CD1c-positive myeloid dendritic cell (primary cell): ENCODE measurements around the gene NOS3.

Source experiments
- DNase-seq: peaks from one replicate; pipeline ENCODE4 v3.0.0-alpha.2; 2016; ENCODE audit errors: extremely low spot score

Gene NOS3

DNA sequence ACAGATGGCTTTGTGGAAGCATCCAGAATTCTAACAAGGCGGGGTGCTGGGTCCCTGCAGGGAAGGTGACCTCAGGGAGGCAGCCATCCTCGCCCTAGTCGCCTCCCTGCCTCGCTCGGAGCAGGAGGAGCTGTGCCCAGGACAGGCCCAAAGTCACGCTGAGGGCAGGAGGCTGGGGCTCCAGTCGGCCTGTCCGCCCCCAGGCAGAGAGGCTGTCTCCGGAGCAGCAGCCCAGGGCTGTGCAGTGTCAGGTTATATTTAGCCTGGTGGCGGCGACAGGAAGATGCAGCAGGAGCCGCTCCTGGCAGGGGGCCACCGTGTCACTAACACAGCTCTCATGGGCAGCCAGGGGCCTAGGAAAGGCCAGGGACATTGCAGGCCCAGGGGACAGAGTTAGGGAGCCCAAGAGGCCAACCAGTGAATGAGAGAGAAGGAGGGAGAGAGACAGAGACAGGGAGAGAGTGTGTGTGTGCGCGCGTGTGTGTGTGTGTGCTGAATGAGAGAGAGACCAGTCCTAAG lies 26.2 kb upstream of the NOS3 start:
- DNase-seq = no peak

DNA sequence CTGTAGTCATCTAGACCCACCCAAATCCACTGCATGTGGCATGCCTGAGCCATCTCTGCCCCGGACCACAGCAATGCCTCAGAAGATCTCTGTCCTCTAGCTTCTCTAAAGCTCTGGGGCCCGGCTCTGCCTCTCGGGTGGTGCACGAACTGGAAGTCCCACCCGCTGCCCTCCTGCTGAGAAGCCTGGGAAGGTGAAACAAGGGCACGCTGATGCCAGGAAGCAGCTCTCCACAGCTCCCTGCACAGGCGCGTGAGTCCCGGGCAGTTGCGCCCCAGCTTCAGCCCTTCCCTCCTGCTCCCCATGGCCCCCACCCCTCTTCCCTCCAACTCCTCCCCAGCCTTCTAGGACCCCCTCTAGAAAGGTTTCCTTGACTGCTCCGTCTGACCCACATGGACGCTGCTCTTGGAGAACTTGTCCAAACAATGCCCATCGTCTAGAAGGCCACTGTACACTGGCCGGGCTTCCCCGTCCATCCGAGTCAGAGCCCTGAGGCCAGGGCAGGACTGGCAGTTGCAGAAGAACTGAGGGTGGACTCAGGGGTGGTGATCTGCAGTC lies 25.5 kb upstream of the NOS3 start:
- no peak for DNase-seq

DNA sequence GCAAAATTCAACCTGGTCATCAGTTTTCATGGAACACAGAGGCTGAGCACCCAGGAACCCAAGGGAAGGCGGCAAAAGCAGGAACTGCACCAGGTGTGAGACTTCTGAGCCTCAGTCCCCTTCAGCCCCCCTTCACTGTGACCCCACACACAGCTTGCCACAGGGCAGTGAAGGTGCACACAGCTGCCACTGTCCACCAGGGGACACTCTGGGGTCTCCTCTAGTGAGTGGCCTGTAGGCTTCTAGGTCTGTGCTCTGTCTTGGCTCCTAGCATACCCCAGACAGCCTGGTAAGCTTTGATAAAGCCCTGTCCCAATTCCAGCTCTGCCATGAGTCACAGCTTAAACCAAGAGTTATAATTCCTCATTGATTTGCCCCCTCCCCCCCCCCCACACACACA lies 24.8 kb upstream of the NOS3 start:
- no peak for DNase-seq

DNA sequence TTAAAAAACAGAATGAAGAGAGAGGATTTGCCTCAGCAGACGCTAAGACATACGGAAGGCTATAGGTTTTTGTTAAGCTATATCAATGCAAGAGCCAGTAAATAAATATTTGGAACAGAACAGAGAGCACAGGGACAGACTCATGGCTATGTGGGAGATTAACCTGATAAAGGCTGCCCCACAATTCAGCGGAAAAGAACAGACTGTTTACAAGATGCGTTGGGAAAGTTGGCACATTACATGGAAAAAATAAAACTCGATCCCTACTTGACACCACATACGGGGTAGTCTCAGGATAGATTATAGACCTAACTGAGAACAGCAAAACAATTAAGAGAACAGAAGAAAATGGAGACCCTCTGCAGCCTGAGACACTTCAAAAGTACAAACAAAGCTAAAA lies 23.5 kb upstream of the NOS3 start:
- DNase-seq = no peak

DNA sequence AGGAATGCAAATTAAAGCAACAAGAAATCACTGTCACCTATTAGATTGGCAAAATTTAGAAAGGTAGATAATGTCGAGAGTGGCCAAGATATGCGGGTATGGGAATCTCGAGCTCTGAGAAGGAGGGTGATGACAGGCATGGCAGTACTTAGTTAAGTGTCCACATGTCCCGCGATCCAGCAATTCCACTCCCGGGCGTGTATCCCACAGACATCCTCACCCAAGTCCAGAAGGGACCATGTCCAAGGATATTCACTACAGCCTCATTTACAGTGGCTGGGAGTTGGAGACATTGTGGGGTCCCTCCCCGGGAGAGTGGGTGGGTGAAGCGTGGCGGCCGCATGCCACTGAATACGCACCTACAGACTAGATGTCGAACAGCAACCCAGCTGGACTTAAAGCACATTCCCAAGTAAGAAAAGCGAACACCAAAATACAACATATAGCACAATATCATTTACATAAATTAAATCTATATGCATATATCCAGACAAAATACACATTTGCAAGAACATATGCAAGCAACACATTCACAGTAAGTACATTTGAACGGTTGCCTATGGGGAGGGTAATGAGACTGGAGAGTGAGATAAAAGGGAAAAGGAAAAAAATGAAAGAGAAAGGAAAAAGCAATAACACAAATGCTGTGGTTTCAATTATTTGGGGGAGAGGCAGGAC lies 22.6 kb upstream of the NOS3 start:
- no peak for DNase-seq

DNA sequence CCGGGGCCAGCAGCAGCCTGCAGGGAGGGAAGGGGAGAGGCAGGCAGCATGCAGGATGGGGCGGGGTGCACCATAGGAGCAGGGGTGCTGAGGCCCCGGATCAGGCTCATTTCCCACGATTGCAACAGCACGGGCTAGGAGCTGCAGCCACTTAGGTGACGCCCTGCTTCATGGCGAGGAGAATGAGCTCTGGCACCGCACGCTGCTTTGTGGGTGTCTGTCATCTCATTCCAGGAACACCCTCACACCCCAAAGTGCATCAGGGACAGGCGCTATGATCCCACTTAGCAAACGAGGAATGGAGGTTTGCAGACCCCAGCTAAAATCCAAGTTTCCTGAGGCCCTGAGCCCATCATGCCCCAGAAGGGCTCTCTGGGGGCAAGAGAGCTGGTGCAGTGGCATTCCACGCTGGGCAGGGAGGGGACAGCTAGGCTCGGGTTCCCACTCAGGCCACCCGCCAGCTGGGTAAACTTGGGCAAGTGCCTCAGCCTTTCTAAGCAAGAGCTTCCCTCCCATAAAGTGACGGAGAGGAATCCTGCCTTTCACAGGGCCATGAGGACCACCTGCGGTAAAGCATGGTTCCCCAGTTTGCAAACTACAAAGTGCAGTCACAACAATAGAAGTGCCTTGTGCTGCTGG lies 22.0 kb upstream of the NOS3 start:
- DNase-seq = no peak

DNA sequence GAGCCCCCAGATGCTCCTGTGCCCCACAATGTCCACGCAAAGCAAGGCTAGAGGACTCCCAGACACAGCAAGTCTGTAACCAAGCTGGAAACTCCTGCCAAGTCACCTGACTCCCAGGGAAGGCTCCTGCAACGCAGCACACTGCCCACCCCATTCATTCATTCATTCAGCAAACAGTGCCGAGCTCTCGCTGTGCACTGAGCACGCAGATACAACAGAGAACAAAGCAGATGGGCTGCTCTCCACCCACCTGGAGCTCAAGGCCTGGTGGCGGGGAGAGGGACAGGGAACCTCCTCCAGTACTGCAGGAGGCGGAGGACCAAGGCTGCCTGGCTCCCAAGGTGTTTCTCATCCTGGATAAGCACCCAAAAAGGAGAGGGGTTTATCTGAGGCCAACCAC lies 21.3 kb upstream of the NOS3 start:
- DNase-seq = no peak

DNA sequence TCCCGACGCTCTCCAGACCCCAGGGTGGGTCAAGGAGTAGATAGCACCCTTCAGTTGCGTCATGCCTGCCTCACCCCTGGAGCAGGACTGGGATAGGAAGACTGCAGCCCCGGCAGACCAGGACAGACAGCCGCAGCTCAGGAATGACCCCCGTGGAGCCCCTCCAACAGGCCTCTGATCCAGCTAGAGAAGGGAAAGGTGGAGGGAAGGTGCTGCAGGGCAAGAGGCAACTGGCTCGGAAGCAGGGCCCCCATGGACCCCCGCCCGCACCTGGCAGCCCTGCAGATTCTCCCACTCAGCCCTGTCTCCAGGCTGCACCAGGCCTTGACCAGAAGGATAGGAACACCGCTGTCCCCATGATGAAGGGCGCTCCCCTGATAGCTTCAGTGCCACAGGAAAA lies 20.4 kb upstream of the NOS3 start:
- no peak for DNase-seq

DNA sequence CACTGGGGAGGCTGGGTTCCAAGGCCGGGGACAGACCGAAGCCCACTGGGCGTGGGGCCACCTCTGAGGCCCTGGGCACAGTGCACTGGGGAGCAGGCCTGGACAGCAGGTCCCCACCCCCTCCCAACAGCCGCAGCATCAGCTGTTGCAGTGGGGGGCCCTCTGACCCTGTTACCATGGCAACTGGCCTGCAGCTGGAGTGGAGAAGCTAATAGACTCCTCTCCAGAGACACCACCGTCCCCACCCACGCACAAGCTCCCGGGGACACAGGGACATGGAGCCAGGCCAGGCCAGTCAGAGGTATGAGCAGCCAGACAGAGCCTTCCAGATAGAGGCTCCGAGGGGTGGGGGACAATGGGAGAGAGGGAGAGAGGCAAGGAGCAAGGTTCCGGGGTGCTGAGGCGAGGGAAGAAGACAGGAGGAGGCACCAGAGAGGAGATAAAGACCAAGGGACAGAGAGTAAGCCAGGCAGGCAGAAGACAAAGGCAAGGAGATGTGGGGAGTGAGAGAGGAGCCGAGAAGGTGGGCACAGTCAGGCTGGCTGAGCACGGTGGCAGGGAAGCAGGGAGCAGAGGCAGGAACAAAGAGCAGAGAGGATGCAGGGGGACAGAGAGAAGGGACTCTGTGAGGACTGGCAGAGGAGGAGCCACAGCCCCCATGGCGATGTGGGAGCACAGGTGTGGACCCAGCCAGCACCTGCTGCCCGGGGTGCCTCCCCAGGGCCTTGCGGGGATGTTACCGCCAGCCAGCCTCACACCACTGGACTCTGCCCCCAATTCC lies 19.4 kb upstream of the NOS3 start:
- no peak for DNase-seq

DNA sequence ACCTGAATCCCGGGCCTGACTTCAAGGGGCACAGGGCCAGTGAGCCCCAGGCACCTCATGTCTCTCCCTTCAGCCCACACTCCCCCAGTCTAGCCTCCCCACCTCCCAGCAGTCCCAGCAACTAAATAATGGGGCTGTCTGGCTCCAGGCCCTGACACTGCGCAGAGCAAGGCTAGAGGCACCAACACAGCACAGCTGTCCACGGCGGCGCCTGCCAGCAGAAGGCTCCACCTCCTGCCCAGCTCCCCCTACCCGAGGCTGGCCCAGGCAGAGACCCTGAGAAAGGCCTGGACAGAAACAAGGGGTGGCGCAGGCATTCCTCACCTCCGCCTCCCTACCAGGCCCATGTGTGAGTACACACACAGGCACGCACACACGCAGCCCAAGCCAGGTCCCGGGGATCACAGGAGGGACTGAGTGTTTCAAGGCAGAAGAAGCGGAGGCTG lies 18.8 kb upstream of the NOS3 start:
- DNase-seq = no peak

DNA sequence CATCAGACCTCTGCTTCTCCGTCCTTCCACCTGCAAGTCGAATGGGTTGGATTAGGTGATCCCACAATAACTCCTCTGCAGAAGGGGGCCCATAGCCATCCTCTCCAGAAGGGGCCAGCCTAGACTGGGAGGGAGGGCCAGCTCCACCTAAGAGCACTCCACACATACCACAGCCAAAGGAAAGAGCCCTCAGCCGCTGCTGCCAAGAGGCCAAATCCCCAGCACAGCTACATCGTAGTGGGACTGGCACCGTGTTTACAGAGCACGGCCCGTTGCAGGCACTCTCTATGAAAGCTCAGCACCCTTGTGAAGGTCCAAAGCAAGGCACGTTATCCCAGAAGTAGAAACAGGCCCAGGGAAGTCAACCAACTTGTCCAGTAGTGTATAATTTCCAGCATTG lies 18.1 kb upstream of the NOS3 start:
- no peak for DNase-seq

DNA sequence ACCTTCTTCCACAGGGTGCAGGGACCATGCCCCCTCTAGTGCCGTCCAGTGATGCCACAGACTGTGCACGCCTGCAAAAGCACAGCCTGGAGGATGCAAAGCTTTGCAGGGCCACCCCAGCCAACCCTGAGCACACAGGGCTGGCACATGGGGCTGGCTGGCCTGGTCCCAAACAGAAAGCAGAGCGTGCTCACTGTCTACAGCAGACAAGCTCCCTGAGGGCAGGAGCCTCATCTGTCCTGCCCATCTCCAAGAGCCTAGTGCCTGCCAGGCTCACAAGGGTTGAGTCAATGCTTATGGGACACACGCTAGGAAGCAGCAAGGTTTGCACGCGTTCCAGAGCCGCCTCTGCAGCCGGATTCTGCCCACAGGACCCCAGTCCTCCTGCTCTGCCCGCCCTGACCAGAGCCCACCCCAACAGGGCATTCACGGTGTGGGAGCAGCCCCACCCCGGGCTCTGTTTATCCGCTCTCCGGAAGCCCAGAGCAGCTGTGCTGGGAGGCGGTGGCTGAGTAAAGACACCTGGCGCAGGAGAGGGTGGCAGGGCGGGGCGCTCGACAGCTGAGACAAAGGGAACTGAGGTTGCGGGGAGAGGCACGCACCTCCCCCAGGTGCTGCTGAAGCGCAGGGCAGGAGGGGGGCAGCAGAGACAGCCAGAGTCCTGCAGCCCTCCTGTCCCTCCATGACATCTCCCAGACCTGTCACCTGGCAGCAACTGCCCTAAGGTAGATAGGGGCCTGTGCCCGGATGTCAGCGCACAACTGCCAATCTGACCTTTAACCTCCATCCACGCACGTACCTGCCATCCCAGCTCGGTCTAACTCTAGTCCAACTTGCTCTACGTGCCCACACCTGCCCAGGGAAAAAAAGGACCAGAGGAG lies 17.0 kb upstream of the NOS3 start:
- DNase-seq = no peak

DNA sequence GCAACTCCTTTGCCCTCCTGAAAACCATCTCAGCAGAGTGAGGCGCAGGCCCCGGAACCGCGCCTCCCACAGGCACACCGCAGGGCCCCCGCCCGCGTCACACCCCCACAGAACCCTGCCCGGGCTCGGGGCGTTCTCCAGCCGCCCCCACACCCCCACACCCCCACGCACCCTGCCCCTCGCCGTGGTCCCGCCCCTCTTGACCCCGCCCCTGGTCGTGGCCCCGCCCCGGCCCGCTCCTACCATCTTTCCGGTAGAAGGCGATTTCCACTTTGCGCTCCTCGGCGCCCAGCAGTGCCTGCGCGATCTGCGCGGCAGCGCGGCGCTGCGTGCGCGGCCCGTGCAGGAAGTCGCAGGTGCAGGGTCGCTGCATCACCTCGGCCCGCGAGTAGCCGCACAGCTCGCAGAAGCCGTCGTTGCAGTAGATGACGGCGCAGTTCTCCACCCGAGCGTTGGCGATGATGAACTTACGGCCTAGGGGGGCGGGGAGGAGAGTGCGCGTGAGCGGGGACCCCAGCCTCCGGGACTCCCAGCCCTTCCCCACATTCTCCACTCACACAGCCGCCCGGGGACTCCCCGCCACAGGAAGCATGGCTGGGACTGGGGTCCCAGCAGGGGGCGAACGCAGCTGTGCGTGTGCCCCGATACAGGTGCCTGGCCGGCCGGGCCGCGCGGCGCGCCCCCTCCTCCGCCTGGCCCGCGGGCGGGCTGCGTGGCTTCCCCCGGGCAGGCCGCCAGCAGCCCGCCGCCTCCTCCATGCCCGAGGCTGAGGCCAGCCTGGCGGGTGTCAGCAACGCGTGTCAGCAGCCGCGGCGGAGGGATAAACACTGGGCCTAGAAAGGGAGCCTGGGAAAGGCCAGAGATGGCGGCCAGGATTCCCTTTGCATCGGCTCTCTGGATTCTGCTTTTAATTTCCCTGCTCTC lies 16.1 kb upstream of the NOS3 start:
- peak; percentile 49 for DNase-seq

DNA sequence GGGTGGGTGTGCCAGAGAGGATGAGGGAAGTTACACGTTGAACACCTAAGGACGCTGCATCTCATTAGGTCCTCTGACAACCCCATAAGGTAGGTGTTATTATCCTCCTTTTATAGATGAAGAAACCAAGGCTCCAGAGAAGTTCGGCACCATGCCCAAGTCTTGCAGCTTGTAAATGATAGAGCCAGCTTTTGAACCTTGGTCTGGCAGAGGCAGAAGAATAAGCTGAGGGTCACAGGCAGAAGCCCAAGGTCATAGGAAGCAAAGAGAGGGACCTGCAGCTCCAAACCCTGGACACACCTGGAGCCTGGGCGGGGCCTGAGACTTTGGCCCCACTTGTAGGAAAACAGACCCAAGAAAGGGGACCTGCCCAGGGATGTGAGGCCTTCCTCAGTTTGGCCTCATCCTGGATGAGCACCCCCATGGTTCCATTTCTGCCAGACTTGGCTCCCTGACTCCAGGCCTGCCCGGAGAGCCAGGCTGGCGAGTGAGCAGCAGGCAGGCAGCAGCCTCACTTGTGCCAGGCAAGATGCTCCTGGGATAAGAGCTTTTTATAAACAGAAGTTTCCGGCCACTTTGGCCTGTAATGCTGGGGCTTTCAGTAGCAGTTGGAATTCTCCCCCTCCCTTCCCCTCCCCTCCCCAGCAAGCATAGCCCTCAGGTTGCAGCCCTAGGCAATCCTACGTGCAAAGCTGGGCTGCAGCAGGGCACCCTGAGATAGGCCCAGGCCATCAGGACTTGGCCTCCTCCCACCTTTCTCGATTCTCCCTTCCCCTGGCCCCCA lies 15.1 kb upstream of the NOS3 start:
- DNase-seq = no peak

DNA sequence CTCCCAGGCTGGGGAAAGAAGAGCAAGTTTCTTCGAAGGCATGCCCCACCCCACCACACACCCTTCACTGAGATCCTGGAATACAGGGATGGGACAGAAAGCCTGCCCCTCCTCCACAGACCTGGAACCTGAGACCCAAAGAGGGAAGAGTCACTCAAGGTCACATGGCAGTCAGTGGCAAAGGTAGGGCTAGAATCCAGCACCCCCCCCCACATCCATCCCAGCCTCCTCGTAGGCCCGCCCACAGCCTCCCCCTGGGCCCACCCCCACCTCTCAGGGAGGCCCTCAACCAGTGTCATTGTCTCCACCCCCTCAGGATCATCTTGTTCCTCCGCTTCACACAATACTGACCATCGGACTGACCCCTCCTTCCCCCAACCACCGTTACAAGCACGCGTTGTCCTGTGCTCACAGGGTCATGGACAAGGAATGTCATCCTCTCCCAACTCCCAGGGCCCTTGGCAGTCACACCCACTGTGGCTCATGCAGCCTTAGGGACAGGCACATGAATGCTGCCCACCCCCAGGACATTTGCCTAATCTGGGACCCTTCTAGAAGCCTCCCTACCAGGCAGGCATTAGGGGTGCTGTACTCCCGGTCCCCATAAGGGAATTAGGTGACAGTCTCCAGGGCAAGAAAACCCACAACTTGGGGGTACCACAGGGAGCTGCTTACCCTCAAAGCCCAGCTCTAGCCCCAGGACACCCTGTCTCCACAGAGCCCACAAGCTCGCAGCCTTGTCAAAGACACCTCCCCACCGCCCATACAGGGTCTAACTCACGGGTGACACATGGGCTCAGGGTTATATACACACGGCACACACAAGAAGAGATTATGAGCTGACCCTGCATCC lies 14.1 kb upstream of the NOS3 start:
- no peak for DNase-seq

DNA sequence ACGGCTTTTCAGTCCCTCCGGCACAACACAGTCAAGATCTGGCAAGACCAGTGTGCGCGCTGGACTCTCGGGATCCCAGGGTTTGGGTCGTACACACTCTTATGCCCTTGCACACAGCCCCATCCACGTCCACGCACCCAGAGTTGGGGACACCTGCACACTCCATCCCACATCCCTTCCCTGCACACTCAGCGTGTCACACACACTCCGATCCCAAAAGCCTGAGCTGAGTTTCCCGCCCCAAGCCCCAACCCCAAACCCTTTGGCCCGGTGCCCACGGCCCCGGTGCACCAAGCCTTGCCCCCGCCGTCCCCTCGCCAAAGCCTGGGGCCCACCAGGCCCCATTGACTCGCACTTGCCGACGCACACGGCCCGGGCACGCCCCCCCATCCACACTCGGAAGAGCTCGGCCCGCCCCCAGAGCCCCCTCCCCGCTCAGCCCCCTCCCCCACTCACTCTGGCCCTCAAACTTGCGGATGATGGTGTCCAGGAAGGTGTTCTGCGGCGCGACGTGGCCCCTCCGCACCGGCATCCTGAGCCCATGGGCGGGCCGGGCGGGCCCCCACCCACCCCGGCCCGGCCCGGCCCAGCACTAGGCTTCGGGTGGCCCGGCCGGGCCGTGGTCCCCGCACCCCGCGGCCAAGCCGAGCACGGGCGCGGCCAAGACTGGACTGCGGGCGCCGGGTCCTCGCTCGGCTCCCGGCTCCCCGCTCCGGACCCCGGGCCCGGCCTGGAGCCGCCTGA lies 13.3 kb upstream of the NOS3 start:
- no peak for DNase-seq

DNA sequence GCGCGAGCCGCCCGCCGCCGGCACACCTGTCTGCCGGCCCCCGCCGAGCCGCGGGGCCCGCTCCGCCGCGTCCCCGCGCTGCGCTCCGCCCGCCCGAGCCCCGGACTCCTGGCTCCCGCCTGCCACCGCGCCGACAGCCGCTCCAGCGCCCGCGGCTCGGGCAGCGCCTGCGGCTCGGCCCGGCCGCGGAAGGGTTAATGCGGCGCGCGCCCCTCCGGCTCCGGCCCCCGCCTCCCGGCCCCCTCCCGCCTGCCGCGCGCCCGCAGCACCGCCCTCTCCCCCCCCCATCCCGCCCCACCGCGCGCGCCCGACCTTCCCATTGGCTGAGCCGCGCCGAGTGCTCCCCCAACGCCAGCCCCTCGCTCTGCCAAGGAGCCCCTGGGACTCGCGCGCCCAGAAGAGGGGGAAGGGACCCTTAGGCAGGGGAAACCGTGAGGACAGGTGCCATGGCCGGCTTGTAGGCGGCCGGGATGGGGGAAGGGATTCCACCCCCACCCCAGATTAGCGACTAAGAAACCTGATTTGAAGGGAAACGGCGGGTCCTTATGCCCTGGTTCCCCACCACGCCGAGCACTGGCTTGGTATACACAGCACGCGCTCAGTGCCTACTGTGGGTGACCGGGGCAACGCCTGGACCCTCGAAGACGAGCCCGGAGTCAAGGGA lies 12.6 kb upstream of the NOS3 start, which contains the start of gene KCNH2:
KCNH2 (minus strand) TSS at position 196 of the 664 bp plus-strand sequence. CDS start 408 bp downstream, outside the sequence.
- no peak for DNase-seq
